Trophoblast cell (in vitro differentiated cells and primary cell): Measurements from ENCODE around the gene VAMP7.

Source experiments
- DNase-seq, 2 donors: peaks; one replicate each; pipeline ENCODE4 v3.0.0-alpha.2; 2016
- H2AFZ ChIP-seq: 2 replicates; pipeline ENCODE4 v1.6.1; 2013; ENCODE audit warnings: low read length, moderate library complexity, mild to moderate bottlenecking; ENCODE audit not compliant: insufficient read depth, poor library complexity
- H2AK5ac ChIP-seq: 2 replicates; pipeline ENCODE4 v1.6.1; 2013; ENCODE audit warnings: mild to moderate bottlenecking, low read length
- H2BK120ac ChIP-seq: 2 replicates; pipeline ENCODE4 v1.6.1; 2013; ENCODE audit warnings: low read length, mild to moderate bottlenecking, moderate library complexity; ENCODE audit not compliant: insufficient read depth, poor library complexity
- H2BK12ac ChIP-seq: 2 replicates; pipeline ENCODE4 v1.6.1; 2013; ENCODE audit warnings: mild to moderate bottlenecking, low read length, moderate library complexity
- H2BK5ac ChIP-seq: 2 replicates; pipeline ENCODE4 v1.6.1; 2013; ENCODE audit warnings: low read length, low read depth, moderate library complexity, mild to moderate bottlenecking; ENCODE audit not compliant: poor library complexity
- H3K14ac ChIP-seq: 2 replicates; pipeline ENCODE4 v1.6.1; 2013; ENCODE audit warnings: mild to moderate bottlenecking, low read length
- H3K18ac ChIP-seq: 2 replicates; pipeline ENCODE4 v1.6.1; 2013; ENCODE audit warnings: mild to moderate bottlenecking, low read length
- H3K23ac ChIP-seq: 2 replicates; pipeline ENCODE4 v1.6.1; 2013; ENCODE audit warnings: low read length
- H3K27ac ChIP-seq: 2 replicates; pipeline ENCODE4 v1.5.1; 2013; ENCODE audit warnings: low read depth, mild to moderate bottlenecking, inconsistent platforms, low read length, moderate library complexity
- H3K27me3 ChIP-seq: 2 replicates; pipeline ENCODE4 v1.6.1; 2013; ENCODE audit warnings: inconsistent platforms, mild to moderate bottlenecking, low read length, moderate library complexity; ENCODE audit not compliant: insufficient read depth
- H3K36me3 ChIP-seq, 2 experiments: 1 replicate in 1 of 2; 2 replicates in 1 of 2; pipeline ENCODE4 v1.6.1; 2013; ENCODE audit warnings: low read length in 2 of 2, mild to moderate bottlenecking in 2 of 2, moderate library complexity in 1 of 2; ENCODE audit not compliant: insufficient read depth in 2 of 2, control insufficient read depth in 1 of 2
- H3K4ac ChIP-seq: 2 replicates; pipeline ENCODE4 v1.6.1; 2013; ENCODE audit warnings: low read depth, mild to moderate bottlenecking, low read length, moderate library complexity
- H3K4me1 ChIP-seq, 2 experiments: 1 replicate in 1 of 2; 2 replicates in 1 of 2; pipeline ENCODE4 v1.6.1; 2013; ENCODE audit warnings: low read length in 2 of 2, mild to moderate bottlenecking in 2 of 2, moderate library complexity in 1 of 2; ENCODE audit not compliant: insufficient read depth in 2 of 2, control insufficient read depth in 1 of 2
- H3K4me2 ChIP-seq: 2 replicates; pipeline ENCODE4 v1.6.1; 2013; ENCODE audit warnings: inconsistent platforms, mild to moderate bottlenecking, low read length, moderate library complexity
- H3K4me3 ChIP-seq: 2 replicates; pipeline ENCODE4 v1.5.1; 2013; ENCODE audit warnings: mild to moderate bottlenecking, low read depth, low read length, inconsistent platforms
- H3K79me1 ChIP-seq: one replicate; pipeline ENCODE4 v1.6.1; 2013; ENCODE audit warnings: low read length
- H3K79me2 ChIP-seq: 2 replicates; pipeline ENCODE4 v1.6.1; 2013; ENCODE audit warnings: low read length, mild to moderate bottlenecking; ENCODE audit not compliant: control insufficient read depth, insufficient read depth, poor library complexity
- H3K9ac ChIP-seq: 2 replicates; pipeline ENCODE4 v1.6.1; 2013; ENCODE audit warnings: mild to moderate bottlenecking, low read length
- H3K9me3 ChIP-seq: 2 replicates; pipeline ENCODE4 v1.6.1; 2013; ENCODE audit warnings: low read depth, mild to moderate bottlenecking, control low read depth, inconsistent platforms, low read length; ENCODE audit not compliant: insufficient read depth
- H4K12ac ChIP-seq: 2 replicates; pipeline ENCODE4 v1.6.1; 2013; ENCODE audit warnings: low read depth, mild to moderate bottlenecking, low read length, moderate library complexity
- H4K8ac ChIP-seq: 2 replicates; pipeline ENCODE4 v1.6.1; 2013; ENCODE audit warnings: low read depth, mild to moderate bottlenecking, low read length, moderate library complexity
- H4K91ac ChIP-seq: one replicate; pipeline ENCODE4 v1.6.1; 2013; ENCODE audit warnings: low read depth, mild to moderate bottlenecking, low read length, moderate library complexity
- WGBS: extraction: QIAGEN DNeasy Blood & Tissue Kit; methylation state at CpG from one replicate; pipeline ENCODE4 v1.1.7; 2013; ENCODE audit warnings: missing lambda C conversion rate; ENCODE audit not compliant: insufficient read length, insufficient coverage; ENCODE audit errors: extremely low coverage; 5-methylcytosine and 5-hydroxymethylcytosine counted together

Gene VAMP7

GRCh38 chrX:155938132-155938531 is 57.0 kb downstream of the VAMP7 start:
- H3K4me1 ChIP-seq: no peaks in the 10 kb centered on the region
- H4K91ac ChIP-seq: no peak overlapping the region
- peaks cover 2% of the 10 kb centered on the region for H3K9me3 ChIP-seq
- peaks cover 0 to 4% of the 10 kb centered on the region in 2 experiments for H3K36me3 ChIP-seq
- H2BK5ac ChIP-seq: no peak overlapping the region
- H3K4ac ChIP-seq: no peak overlapping the region
- no peak overlapping the region for H4K8ac ChIP-seq
- H2AK5ac ChIP-seq: no peak overlapping the region
- no peak overlapping the region for H2BK12ac ChIP-seq
- H2AFZ ChIP-seq: no peak overlapping the region
- DNase-seq: no peak
- no peak overlapping the region for H3K14ac ChIP-seq
- no peak overlapping the region for H3K27ac ChIP-seq
- no peak overlapping the region for H2BK120ac ChIP-seq
- no peaks in the 10 kb centered on the region for H3K79me2 ChIP-seq
- H3K79me1 ChIP-seq: no peaks in the 10 kb centered on the region
- H4K12ac ChIP-seq: no peak overlapping the region
- no peak overlapping the region for H3K4me2 ChIP-seq
- no peak overlapping the region for H3K23ac ChIP-seq
- no peak overlapping the region for H3K18ac ChIP-seq
- no peaks in the 10 kb centered on the region for H3K27me3 ChIP-seq
- H3K4me3 ChIP-seq: no peak overlapping the region
- no peak overlapping the region for H3K9ac ChIP-seq

- H2AFZ ChIP-seq: no peak overlapping the region
- no peak overlapping the region for H3K4ac ChIP-seq
- H3K27ac ChIP-seq: no peak overlapping the region
- H2AK5ac ChIP-seq: no peak overlapping the region
- no peaks in the 10 kb centered on the region for H3K27me3 ChIP-seq
- H4K8ac ChIP-seq: no peak overlapping the region
- H3K79me2 ChIP-seq: no peaks in the 10 kb centered on the region
- H3K9me3 ChIP-seq: peaks cover 10% of the 10 kb centered on the region
- no peak overlapping the region for H3K23ac ChIP-seq
- H2BK12ac ChIP-seq: no peak overlapping the region
- peaks cover 2% of the 10 kb centered on the region for H3K79me1 ChIP-seq
- no peak overlapping the region for H3K9ac ChIP-seq
- H4K91ac ChIP-seq: no peak overlapping the region
- no peak overlapping the region for H3K18ac ChIP-seq
- DNase-seq: no peak
- no peak overlapping the region for H4K12ac ChIP-seq
- H2BK120ac ChIP-seq: no peak overlapping the region
- H2BK5ac ChIP-seq: no peak overlapping the region
- no peak overlapping the region for H3K14ac ChIP-seq
- H3K4me2 ChIP-seq: no peak overlapping the region
- H3K4me3 ChIP-seq: no peak overlapping the region
- no CpG with 5 or more reads among the region's 2 CpGs for WGBS
- H3K36me3 ChIP-seq: no peaks in the 10 kb centered on the region
- no peaks in the 10 kb centered on the region for H3K4me1 ChIP-seq
Observed at GRCh38 chrX:155949098-155949497, 68.0 kb downstream of the VAMP7 start.

- Histone ChIP-seq H3K79me1 (peaks cover 2% of the 10 kb centered on the region), H3K4ac (no peak overlapping the region), H3K14ac (no peak overlapping the region), H3K79me2 (no peaks in the 10 kb centered on the region), H3K27me3 (no peaks in the 10 kb centered on the region), H3K4me2 (no peak overlapping the region), H3K4me3 (no peak overlapping the region), H4K8ac (no peak overlapping the region), H3K18ac (no peak overlapping the region), H4K91ac (no peak overlapping the region), H3K23ac (no peak overlapping the region), H2BK12ac (no peak overlapping the region), H2AFZ (no peak overlapping the region), H3K27ac (no peak overlapping the region), H3K36me3 (no peaks in the 10 kb centered on the region), H2BK5ac (no peak overlapping the region), H3K9me3 (peaks cover 15% of the 10 kb centered on the region), H3K4me1 (no peaks in the 10 kb centered on the region), H4K12ac (no peak overlapping the region), H3K9ac (no peak overlapping the region), H2AK5ac (no peak overlapping the region), H2BK120ac (no peak overlapping the region)
- 92% methylated on average over 2 of the region's 3 CpGs for WGBS
- no peak for DNase-seq
Observed at GRCh38 chrX:155951237-155951789, 70.2 kb downstream of the VAMP7 start.

- no peak overlapping the region for H3K9ac ChIP-seq
- H3K27me3 ChIP-seq: no peaks in the 10 kb centered on the region
- no peak overlapping the region for H2BK12ac ChIP-seq
- H2BK5ac ChIP-seq: no peak overlapping the region
- no peaks in the 10 kb centered on the region for H3K36me3 ChIP-seq
- H3K27ac ChIP-seq: no peak overlapping the region
- H2AFZ ChIP-seq: no peak overlapping the region
- H3K4ac ChIP-seq: no peak overlapping the region
- H2AK5ac ChIP-seq: no peak overlapping the region
- no peak overlapping the region for H4K12ac ChIP-seq
- no peak overlapping the region for H3K23ac ChIP-seq
- no peak overlapping the region for H3K4me2 ChIP-seq
- DNase-seq: no peak
- no peak overlapping the region for H2BK120ac ChIP-seq
- H3K9me3 ChIP-seq: peaks cover 15% of the 10 kb centered on the region
- peaks cover 5% of the 10 kb centered on the region for H3K79me1 ChIP-seq
- peaks cover 0 to 2% of the 10 kb centered on the region in 2 experiments for H3K4me1 ChIP-seq
- H4K8ac ChIP-seq: no peak overlapping the region
- H3K18ac ChIP-seq: no peak overlapping the region
- H3K79me2 ChIP-seq: no peaks in the 10 kb centered on the region
- no peak overlapping the region for H4K91ac ChIP-seq
- H3K4me3 ChIP-seq: no peak overlapping the region
- no CpG with 5 or more reads among the region's 3 CpGs for WGBS
- H3K14ac ChIP-seq: no peak overlapping the region
Observed at GRCh38 chrX:155953055-155953454, 71.9 kb downstream of the VAMP7 start.
